B cell (primary cell): Measurements from ENCODE around the gene NAPB. TPM values are rescaled to one million over a fixed set of nuclear protein-coding genes. Genes with fewer than 3 reads are reported as not detected.

Source experiments
- ATAC-seq: fragments of 200-7000 bp; cut with Tn5 transposase; one replicate; pipeline ENCODE4 v1.10.0; 2021; ENCODE audit warnings: low read depth, mild to moderate bottlenecking, moderate number of reproducible peaks, moderate library complexity
- CTCF ChIA-PET: fragments of 350-600 bp; sonication (Branson Sonifier 250); formaldehyde crosslinking; loops from one replicate; lab custom pipeline; 2021; ENCODE audit warnings: antibody characterized with exemption, inconsistent platforms; lab: Charles Lee
- POLR2A ChIA-PET: fragments of 350-600 bp; sonication (Branson Sonifier 250); formaldehyde crosslinking; loops from one replicate; lab custom pipeline; 2021; ENCODE audit warnings: antibody characterized with exemption; lab: Charles Lee
- DNase-seq: peaks from one replicate; pipeline ENCODE4 v3.0.0; 2013
- H2AFZ ChIP-seq: 2 replicates; pipeline ENCODE4 v1.6.1; 2012; ENCODE audit warnings: mild to moderate bottlenecking, low read depth, low read length; ENCODE audit not compliant: insufficient read depth, poor library complexity, severe bottlenecking
- H3K27ac ChIP-seq, 2 donors: 1 replicate in 1 of 2; 2 replicates in 1 of 2; pipeline ENCODE4 v1.5.1; 2012 to 2013; ENCODE audit warnings: low read length in 2 of 2, mild to moderate bottlenecking in 2 of 2, moderate library complexity in 1 of 2
- H3K27me3 ChIP-seq, 4 experiments: fragments of 200-600 bp in 1 of 4; sonication (generic) in 1 of 4; replicated peaks in 1 of 4; 1 replicate in 2 of 4; 2 replicates in 2 of 4; pipeline versions ENCODE4 v1.6.1 to v1.7.0; 2013 to 2016; ENCODE audit warnings: low read length in 3 of 4, mild to moderate bottlenecking in 2 of 4, mixed read lengths in 1 of 4, moderate library complexity in 1 of 4; ENCODE audit not compliant: insufficient read depth in 4 of 4, control insufficient read depth in 3 of 4; ENCODE audit errors: control extremely low read depth in 1 of 4
- H3K36me3 ChIP-seq, 2 experiments: replicated peaks in 1 of 2; 1 replicate in 1 of 2; 2 replicates in 1 of 2; pipeline versions ENCODE4 v1.6.1 to v1.7.1; 2013; ENCODE audit warnings: low read length in 1 of 2; ENCODE audit not compliant: insufficient read depth in 2 of 2, control insufficient read depth in 1 of 2; ENCODE audit errors: control extremely low read depth in 1 of 2, extremely low read depth in 1 of 2
- H3K4me1 ChIP-seq, 2 donors: fragments of 200-600 bp in 1 of 2; sonication (generic) in 1 of 2; 1 replicate in 1 of 2; 2 replicates in 1 of 2; pipeline versions ENCODE4 v1.5.1 to v1.6.1; 2013 to 2017; ENCODE audit warnings: low read length in 2 of 2; ENCODE audit not compliant: control insufficient read depth in 2 of 2, insufficient read depth in 2 of 2
- H3K4me2 ChIP-seq: replicated peaks from 2 replicates; pipeline ENCODE3; 2012; ENCODE audit warnings: mild to moderate bottlenecking, low read depth, low read length; ENCODE audit not compliant: poor library complexity, severe bottlenecking
- H3K4me3 ChIP-seq, 5 experiments: fragments of 200-600 bp in 1 of 5; sonication (generic) in 1 of 5; 1 replicate in 3 of 5; 2 replicates in 2 of 5; pipeline versions ENCODE4 v1.5.1 to v1.7.0; 2011 to 2016; ENCODE audit warnings: low read length in 4 of 5, mild to moderate bottlenecking in 4 of 5, low read depth in 2 of 5, control low read depth in 1 of 5, moderate library complexity in 1 of 5; ENCODE audit not compliant: insufficient read depth in 1 of 5; ENCODE audit errors: control extremely low read depth in 1 of 5, extremely low read depth in 1 of 5
- H3K79me2 ChIP-seq: fragments of 200-600 bp; sonication (generic); one replicate; pipeline ENCODE4 v1.6.0; 2016; ENCODE audit warnings: low read length; ENCODE audit not compliant: control insufficient read depth, insufficient read depth
- H3K9ac ChIP-seq: fragments of 200-600 bp; sonication (generic); 2 replicates; pipeline ENCODE4 v1.6.1; 2017; ENCODE audit warnings: mild to moderate bottlenecking, low read length, moderate library complexity
- H3K9me3 ChIP-seq, 3 donors: one replicate each; pipeline versions ENCODE4 v1.6.1 to v1.7.1; 2013; ENCODE audit warnings: low read length in 2 of 3; ENCODE audit not compliant: control insufficient read depth in 2 of 3, insufficient read depth in 1 of 3; ENCODE audit errors: control extremely low read depth in 1 of 3
- H4K20me1 ChIP-seq: 2 replicates; pipeline ENCODE4 v1.6.0; 2012; ENCODE audit warnings: mild to moderate bottlenecking, low read length; ENCODE audit not compliant: insufficient read depth, control insufficient read depth, poor library complexity, severe bottlenecking
- H3K27ac Mint-ChIP-seq: one replicate; pipeline ENCODE4 v1.8.0; 2021; ENCODE audit warnings: mixed read lengths
- H3K27me3 Mint-ChIP-seq: one replicate; pipeline ENCODE4 v1.8.0; 2021; ENCODE audit warnings: mixed read lengths
- H3K4me1 Mint-ChIP-seq: one replicate; pipeline ENCODE4 v1.8.0; 2021; ENCODE audit warnings: mixed read lengths
- H3K4me3 Mint-ChIP-seq: one replicate; pipeline ENCODE4 v1.8.0; 2021; ENCODE audit warnings: mixed read lengths
- H3K9me3 Mint-ChIP-seq: one replicate; pipeline ENCODE4 v1.8.0; 2022; ENCODE audit warnings: mixed read lengths; ENCODE audit not compliant: insufficient read depth
- CTCF ChIP-seq: fragments of 200-600 bp; IDR thresholded peaks from one replicate; pipeline ENCODE4 v1.8.0; 2022; ENCODE audit warnings: antibody characterized with exemption, mild to moderate bottlenecking
- EZH2 ChIP-seq: IDR thresholded peaks from 2 replicates; pipeline ENCODE4 v1.6.1; 2012; ENCODE audit warnings: borderline replicate concordance, low read depth, mild to moderate bottlenecking, moderate library complexity, low read length; ENCODE audit not compliant: insufficient read depth, poor library complexity, severe bottlenecking
- WGBS: methylation state at CpG from one replicate; pipeline ENCODE4 v1.1.5; 2013; ENCODE audit warnings: missing lambda C conversion rate; ENCODE audit not compliant: insufficient coverage; 5-methylcytosine and 5-hydroxymethylcytosine counted together
- intact Hi-C: fragments of 100-400 bp; cut with micrococcal nuclease; formaldehyde crosslinking; loops from one replicate; pipeline ENCODE4 v1.10.0; 2022
- polyA plus RNA-seq: library from polyadenylated mRNA; depleted of rRNA; stranded (reverse); fragments of >200 nt; gene quantifications from 2 replicates; pipeline ENCODE4 v1.2.3, GENCODE V29; 2012
- small RNA-seq: library from RNA; depleted of rRNA; stranded (forward); fragments of <200 nt; gene quantifications from one replicate; pipeline ENCODE3, GENCODE V24; 2012; ENCODE audit warnings: low replicate concordance, low read depth; ENCODE audit not compliant: insufficient read length
- total RNA-seq, 2 donors: library from RNA; stranded (reverse); fragments of 120-200 nt in 1 of 2; gene quantifications; 1 replicate in 1 of 2; 2 replicates in 1 of 2; pipeline versions ENCODE4 v1.2.3 to v1.2.4, GENCODE V29; 2013 to 2022

Gene NAPB
- total and polyA plus RNA-seq, 2 donors (not counting 1 experiment from before 2014, with no cell fraction given): 4.1 to 13.0 TPM

GRCh38 chr20:23325107-23325506, 96.2 kb downstream of the NAPB start:
- ChIA-PET CTCF (interaction anchor here (0.7 kb wide), 1 partner anchor 13 kb away, joined by 3 read pairs; no protein-coding TSS in a partner anchor), POLR2A (no interaction called here)
- Histone ChIP-seq H3K27ac (no peak overlapping the region), H3K4me2 (no peak overlapping the region), H3K27me3 (no peaks in the 10 kb centered on the region), H3K9ac (no peak overlapping the region), H4K20me1 (no peaks in the 10 kb centered on the region), H3K9me3 (peaks cover 0 to 4% (median 0%) of the 10 kb centered on the region in 3 donors), H3K79me2 (no peaks in the 10 kb centered on the region), H3K36me3 (no peaks in the 10 kb centered on the region), H3K4me1 (no peaks in the 10 kb centered on the region), H2AFZ (no peak overlapping the region), H3K4me3 (no peak overlapping the region)
- H3K4me1 Mint-ChIP-seq: no peaks in the 10 kb centered on the region
- no peak for ATAC-seq
- intact Hi-C loops: no loop called here
- DNase-seq: no peak
- no peak overlapping the region for H3K4me3 Mint-ChIP-seq
- H3K27me3 Mint-ChIP-seq: no peaks in the 10 kb centered on the region
- H3K9me3 Mint-ChIP-seq: no peaks in the 10 kb centered on the region
- 86% methylated on average over 2 of the region's 3 CpGs for WGBS
- H3K27ac Mint-ChIP-seq: no peak overlapping the region
- TF ChIP-seq CTCF: no peak
- no peak for TF ChIP-seq EZH2

Small RNA genes lying within 50 kb of the gene (small RNA-seq; reads per million reads assigned to genes)
- gene RF00019 (not detected), gene RNA5SP479 (not detected)

Other genes starting within 250 kb of the NAPB start
- 21.4 and 22.5 TPM in 2 replicates for gene NXT1, start 70.7 kb downstream of the NAPB start, total RNA-seq
- 147 and 163 TPM in 2 replicates for gene NXT1, start 70.7 kb downstream of the NAPB start, polyA plus RNA-seq
- 12.5 and 21.3 TPM in 2 replicates for gene GZF1, start 59.3 kb downstream of the NAPB start, total RNA-seq
- 49.0 and 82.9 TPM in 2 replicates for gene GZF1, start 59.3 kb downstream of the NAPB start, polyA plus RNA-seq
- gene CSTL1, start 18.2 kb upstream of the NAPB start, total RNA-seq: not detected in 2 replicates
- gene CSTL1, start 18.2 kb upstream of the NAPB start, polyA plus RNA-seq: not detected in 2 replicates
- not detected in 2 replicates for gene CST11, start 31.4 kb upstream of the NAPB start, total RNA-seq
- not detected in 2 replicates for gene CST11, start 31.4 kb upstream of the NAPB start, polyA plus RNA-seq
- not detected in 2 replicates for gene CST8, start 69.6 kb upstream of the NAPB start, total RNA-seq
- gene CST8, start 69.6 kb upstream of the NAPB start, polyA plus RNA-seq: not detected in 2 replicates
- not detected in 2 replicates for gene CST9L, start 147.0 kb upstream of the NAPB start, total RNA-seq
- gene CST9L, start 147.0 kb upstream of the NAPB start, polyA plus RNA-seq: not detected in 2 replicates
- not detected in 2 replicates for gene CST9, start 184.4 kb upstream of the NAPB start, total RNA-seq
- not detected in 2 replicates for gene CST9, start 184.4 kb upstream of the NAPB start, polyA plus RNA-seq
- gene CST3, start 216.5 kb upstream of the NAPB start, total RNA-seq: 1.0 and 1.2 TPM in 2 replicates
- gene CST3, start 216.5 kb upstream of the NAPB start, polyA plus RNA-seq: 16.9 and 19.7 TPM in 2 replicates